HAP-1 (cell line): ENCODE measurements around the gene DNM2.

ENCODE experiments used
- DNase-seq, 2 experiments: peaks; one replicate each; pipeline ENCODE4 v3.0.0-alpha.2; 2016 to 2020; ENCODE audit warnings: low spot score in 2 of 2
- H3K27me3 ChIP-seq: fragments of 250-450 bp; sonication (Bioruptor Pico); 2 replicates; pipeline ENCODE4 v1.5.1; 2020; ENCODE audit warnings: low read depth, mild to moderate bottlenecking, moderate library complexity
- H3K36me3 ChIP-seq: fragments of 250-450 bp; sonication (Bioruptor Pico); replicated peaks from 2 replicates; pipeline ENCODE4 v1.5.1; 2020; ENCODE audit warnings: mild to moderate bottlenecking
- H3K4me1 ChIP-seq: fragments of 250-450 bp; sonication (Bioruptor Pico); 2 replicates; pipeline ENCODE4 v1.5.1; 2020; ENCODE audit warnings: mild to moderate bottlenecking
- H3K4me3 ChIP-seq: fragments of 250-450 bp; sonication (Bioruptor Pico); 2 replicates; pipeline ENCODE4 v1.5.1; 2020; ENCODE audit warnings: mild to moderate bottlenecking, moderate library complexity
- H3K9me3 ChIP-seq: fragments of 250-450 bp; sonication (Bioruptor Pico); 2 replicates; pipeline ENCODE4 v1.5.1; 2020; ENCODE audit warnings: mild to moderate bottlenecking, moderate library complexity
- in situ Hi-C: fragments of 300-500 bp; cut with MboI; formaldehyde crosslinking; loops from 3 replicates; pipeline ENCODE4 v1.14.3; 2020; ENCODE audit warnings: low sequenced_read_pairs, inconsistent platforms, mixed read lengths

The DNM2 gene

DNA sequence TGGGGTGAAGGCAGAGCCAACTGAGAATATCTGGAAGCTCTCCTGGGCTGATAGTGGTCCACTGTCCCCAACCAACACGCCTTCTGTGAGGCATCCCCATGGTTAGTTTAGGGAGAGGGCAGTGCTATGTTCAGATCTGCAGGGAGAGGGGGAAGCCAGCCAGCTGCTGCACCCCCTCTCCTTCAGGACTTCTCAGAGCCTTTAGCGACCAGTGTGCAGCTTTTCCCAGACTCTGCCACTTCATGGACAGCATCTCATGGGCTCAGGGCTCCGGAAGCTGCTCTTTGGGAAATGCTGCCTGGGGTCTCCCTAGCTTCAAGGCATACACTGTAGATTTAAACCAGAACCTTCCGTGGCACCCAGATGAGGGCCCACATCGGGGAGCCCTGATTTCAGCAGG is 84.6 kb downstream of the DNM2 start:
- Histone ChIP-seq H3K9me3 (no peaks in the 10 kb centered on the region), H3K36me3 (peaks cover 29% of the 10 kb centered on the region), H3K4me3 (no peak overlapping the region), H3K4me1 (no peaks in the 10 kb centered on the region), H3K27me3 (no peaks in the 10 kb centered on the region)
- in situ Hi-C loops: no loop called here
- no peak for DNase-seq

DNA sequence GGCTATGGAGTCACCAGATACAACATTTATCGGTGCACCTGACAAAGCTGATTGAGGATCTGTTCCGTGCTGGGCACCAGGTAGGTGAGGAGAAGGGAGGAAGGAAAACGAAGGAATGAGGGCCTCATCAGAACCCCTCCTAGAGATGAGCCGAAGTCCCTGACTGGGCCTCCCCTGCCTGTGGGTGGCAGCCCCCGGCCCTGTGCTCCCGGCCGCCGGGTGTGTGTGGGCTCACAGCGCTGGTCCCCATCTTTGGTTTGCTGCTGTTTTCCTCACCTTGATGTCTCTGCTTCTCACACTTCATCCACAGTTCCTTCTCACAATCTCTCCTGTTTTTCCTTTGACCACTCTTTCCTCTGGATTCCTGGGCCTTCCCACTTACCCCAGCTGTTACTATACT is 85.4 kb downstream of the DNM2 start:
- H3K4me3 ChIP-seq: no peak overlapping the region
- H3K9me3 ChIP-seq: no peaks in the 10 kb centered on the region
- in situ Hi-C loops: no loop called here
- H3K36me3 ChIP-seq: peaks cover 29% of the 10 kb centered on the region
- H3K4me1 ChIP-seq: no peaks in the 10 kb centered on the region
- no peaks in the 10 kb centered on the region for H3K27me3 ChIP-seq
- no peak for DNase-seq

DNA sequence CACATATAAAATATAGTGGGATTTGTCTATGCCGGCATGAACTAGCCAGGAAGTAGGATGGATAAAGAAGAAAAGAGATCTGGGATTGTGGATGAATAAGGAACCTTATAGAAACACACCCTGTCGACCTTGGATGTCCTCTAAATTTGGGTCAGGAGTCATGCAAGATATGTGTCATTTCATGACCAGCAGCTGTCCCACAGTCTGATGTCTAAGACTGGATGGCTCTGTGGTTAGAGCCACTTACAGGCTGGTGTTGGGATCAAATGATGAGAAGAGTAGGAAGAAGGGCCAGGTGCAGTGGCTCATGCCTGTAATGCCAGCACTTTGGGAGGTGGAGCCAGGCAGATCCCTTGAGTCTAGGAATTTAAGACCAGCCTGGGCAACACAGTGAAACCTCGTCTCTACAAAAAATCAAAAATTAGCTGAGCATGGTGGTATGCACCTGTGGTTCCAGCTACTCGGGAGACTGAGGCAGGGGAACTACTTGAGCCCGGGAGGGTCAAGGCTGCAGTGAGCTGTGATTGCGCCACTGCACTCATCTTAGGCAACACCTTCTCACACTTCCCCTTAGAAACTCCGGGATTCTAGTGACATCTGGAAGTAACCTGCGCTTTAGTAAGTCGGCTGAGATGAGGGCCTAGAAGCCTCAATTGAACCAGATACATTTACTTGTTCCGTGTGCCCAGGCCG is 87.3 kb downstream of the DNM2 start:
- Histone ChIP-seq H3K9me3 (no peaks in the 10 kb centered on the region), H3K4me1 (no peaks in the 10 kb centered on the region), H3K36me3 (peaks cover 32% of the 10 kb centered on the region), H3K4me3 (no peak overlapping the region), H3K27me3 (no peaks in the 10 kb centered on the region)
- DNase-seq: no peak
- in situ Hi-C loops: no loop called here

DNA sequence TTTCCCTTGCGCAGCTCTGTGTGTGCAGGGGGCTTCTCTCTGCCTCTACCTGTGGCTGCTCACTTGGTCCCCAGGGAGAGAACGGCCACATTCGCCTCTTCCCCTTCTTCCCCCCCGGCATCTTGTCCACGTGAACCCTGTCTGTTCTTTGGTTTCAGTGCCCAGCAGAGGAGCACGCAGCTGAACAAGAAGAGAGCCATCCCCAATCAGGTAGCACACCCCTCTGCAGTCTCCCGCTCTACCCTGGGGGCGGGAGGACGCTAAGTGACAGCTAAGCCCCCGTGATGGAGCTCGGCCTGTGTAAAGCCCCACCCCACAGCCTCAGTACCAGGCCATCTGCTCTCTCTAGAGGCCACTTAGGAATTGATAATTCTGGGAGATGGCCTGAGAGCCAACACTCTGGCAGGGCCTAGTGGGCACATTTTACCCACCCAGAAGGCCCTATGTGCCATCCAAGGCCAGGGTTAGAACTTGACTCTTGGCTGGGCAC is 87.9 kb downstream of the DNM2 start:
- Histone ChIP-seq H3K9me3 (no peaks in the 10 kb centered on the region), H3K4me3 (no peak overlapping the region), H3K4me1 (no peaks in the 10 kb centered on the region), H3K27me3 (no peaks in the 10 kb centered on the region), H3K36me3 (peaks cover 27% of the 10 kb centered on the region)
- no peak for DNase-seq
- in situ Hi-C loops: no loop called here

DNA sequence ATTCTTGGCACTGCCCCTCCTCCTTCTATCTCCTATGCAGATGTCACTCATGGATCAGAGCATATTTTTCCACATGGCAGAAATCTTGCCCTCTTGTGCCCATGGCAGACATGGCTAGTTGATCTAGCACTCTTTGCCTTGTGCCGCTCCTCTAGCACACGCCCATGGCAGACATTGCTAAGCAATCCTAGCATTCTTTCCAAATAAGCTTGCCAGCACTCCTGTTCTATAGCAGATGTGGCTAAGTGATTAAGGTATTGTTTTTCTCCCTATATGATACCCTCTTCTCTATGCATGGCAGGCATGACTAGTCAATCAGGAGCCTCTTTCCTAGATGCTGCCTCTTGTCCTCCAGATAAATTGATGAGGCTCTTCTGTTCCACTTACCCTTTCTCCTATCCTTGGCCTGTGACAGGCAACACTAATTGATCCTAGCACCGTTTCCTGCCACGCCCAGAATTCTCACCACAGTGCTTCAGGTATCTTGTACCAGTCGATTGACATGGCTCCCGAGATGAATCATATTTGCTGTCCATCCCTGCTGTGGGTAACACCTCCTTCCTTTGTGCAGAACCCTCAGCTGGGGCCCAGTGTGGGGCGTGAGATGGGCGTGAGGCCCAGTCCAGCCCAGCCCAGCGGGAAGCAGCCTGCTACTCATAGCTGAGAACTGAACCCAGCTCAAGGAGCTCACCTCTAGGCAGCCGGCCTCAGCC is 91.2 kb downstream of the DNM2 start:
- in situ Hi-C loops: no loop called here
- no peak for DNase-seq
- H3K36me3 ChIP-seq: peaks cover 10% of the 10 kb centered on the region
- H3K9me3 ChIP-seq: no peaks in the 10 kb centered on the region
- H3K27me3 ChIP-seq: no peaks in the 10 kb centered on the region
- no peaks in the 10 kb centered on the region for H3K4me1 ChIP-seq
- no peak overlapping the region for H3K4me3 ChIP-seq

DNA sequence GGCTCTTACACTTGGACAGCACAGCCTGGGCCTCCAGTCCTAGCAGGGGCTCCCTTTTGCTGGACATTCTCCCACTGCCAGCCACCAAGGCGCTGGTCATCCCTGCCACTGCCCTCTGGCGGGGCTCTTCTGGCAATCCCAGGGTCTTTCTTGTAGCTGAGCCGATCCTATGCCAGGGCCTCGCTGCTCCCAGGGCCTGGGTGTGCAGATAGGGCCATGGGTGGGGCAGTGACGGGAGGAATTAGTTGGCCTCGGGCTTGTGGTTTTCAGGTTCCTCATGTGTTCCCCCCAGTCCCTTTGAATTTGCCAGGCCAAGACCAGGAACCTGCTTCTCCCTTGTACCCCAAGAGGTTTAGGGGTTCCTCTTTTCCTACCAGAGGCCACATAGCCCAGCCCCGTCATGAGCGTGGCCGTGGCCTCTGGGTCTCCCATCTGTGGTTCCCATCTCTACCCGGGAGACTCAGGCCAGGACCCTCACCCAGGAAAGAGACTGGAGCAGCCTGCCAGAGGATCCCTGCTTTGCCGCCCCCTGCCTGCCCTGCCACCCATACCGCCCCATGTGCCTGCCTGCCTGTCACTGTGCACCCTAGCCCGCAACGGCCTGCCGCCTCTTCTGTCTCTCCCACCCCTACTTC is 91.9 kb downstream of the DNM2 start:
- Histone ChIP-seq H3K9me3 (no peaks in the 10 kb centered on the region), H3K27me3 (no peaks in the 10 kb centered on the region), H3K4me1 (no peaks in the 10 kb centered on the region), H3K4me3 (no peak overlapping the region), H3K36me3 (peaks cover 15% of the 10 kb centered on the region)
- no peak for DNase-seq
- in situ Hi-C loops: no loop called here

DNA sequence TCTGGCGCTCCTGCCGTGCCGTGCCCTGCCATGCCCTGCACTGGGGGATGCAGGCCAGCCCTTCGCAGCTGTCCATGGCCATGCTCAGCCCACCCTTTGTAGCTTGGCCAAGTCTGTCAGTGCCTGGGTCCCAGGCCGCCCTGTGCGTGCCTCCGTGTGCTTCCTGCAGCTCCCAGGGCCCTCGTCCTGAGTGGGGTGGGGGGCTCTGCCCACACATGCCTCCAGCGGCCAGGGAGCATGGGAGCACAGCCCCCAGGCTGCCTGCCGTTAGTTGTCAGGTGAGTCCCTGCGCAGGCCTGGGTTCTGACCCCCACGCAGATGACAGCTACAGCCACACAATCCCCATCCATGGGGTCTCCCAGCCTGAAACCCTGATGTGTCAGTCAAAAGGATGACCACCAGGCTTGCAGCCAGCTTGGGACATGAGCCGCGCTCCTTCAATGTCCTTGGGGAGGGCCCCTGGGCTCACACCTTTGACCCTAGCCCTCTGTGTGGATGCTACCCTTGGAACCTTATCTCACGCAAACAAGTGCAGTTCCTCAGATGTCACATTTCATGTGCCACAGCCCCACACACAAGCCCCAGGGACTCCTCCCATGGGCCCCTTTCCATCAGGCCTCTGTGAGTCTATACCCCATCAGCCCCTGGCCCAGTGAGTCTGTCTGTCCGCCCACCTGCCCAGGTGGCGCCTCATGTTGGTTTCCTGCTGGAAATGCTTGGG is 93.7 kb downstream of the DNM2 start:
- peaks cover 10% of the 10 kb centered on the region for H3K36me3 ChIP-seq

DNA sequence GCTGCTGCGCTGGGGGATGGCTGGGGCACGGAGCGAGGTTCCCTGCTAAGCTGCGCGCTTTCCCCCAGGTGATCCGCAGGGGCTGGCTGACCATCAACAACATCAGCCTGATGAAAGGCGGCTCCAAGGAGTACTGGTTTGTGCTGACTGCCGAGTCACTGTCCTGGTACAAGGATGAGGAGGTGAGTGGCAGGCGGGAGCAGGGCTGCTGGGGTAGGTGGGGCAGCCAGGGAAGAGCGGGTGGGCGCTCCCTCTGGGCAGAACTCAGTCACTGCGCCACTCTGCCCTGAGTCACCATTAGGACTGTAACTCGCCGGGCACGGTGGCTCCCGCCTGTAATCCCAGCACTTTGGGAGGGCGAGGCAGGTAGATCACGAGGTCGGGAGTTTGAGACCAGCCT is 94.3 kb downstream of the DNM2 start:
- Histone ChIP-seq H3K27me3 (no peaks in the 10 kb centered on the region), H3K9me3 (no peaks in the 10 kb centered on the region), H3K36me3 (peaks cover 10% of the 10 kb centered on the region), H3K4me1 (no peaks in the 10 kb centered on the region), H3K4me3 (no peak overlapping the region)
- DNase-seq: no peak
- in situ Hi-C loops: no loop called here

More for the DNA sequence above, 93.7 kb downstream of the DNM2 start:
- Histone ChIP-seq H3K4me3 (no peak overlapping the region), H3K27me3 (no peaks in the 10 kb centered on the region), H3K9me3 (no peaks in the 10 kb centered on the region), H3K4me1 (no peaks in the 10 kb centered on the region)
- DNase-seq: no peak
- in situ Hi-C loops: no loop called here

DNA sequence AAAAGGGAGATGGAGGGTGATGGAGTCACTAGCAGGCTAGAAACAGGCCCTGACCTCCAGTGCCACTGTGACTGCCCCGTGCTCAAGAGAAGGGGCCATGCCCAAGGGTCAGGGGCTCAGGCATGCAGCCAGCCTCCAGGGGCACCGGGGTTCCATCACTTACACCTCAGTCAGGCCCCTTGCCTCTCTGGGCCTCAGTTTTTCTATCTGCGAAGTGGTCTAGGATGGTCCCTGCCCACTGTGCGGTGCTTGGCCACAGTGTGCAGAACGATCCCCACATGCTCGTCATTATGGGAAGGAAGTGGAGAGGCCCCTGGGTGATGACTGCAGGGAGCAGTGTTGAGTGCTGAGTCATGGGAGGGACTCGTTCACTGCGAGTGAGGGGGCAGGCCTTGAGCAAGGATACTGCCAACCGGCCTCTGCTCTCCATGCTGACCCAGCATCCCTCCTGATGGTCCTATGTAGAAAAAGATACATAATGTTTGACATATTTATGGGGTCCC is 95.1 kb downstream of the DNM2 start:
- in situ Hi-C loops: no loop called here
- Histone ChIP-seq H3K36me3 (peaks cover 10% of the 10 kb centered on the region), H3K9me3 (no peaks in the 10 kb centered on the region), H3K4me1 (no peaks in the 10 kb centered on the region), H3K27me3 (no peaks in the 10 kb centered on the region), H3K4me3 (no peak overlapping the region)
- no peak for DNase-seq

DNA sequence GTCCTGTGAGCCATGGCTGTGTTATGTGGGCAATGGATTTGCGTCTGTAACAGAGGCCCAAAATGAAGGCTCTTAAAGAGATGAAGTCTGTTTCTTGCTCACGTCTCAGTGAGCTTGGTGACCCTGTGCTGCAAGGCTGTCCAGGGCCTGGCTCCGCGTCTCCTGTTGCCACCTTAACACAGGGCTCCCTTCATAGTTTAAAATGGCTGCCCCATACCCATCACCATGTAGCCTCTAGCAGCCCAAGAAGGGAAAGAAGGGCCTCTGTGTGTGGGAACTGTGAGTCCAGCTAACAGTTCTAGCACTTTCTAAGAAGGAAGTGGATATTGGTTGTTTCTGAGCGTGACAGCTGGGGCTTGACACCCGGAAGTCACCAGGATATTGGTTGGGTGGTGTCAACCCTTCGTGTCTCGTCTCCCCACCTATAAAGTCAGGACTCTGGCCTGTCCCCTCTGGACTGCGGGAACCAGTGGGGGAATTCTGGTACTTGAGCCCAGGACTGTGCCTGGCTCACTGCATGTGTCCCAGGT is 97.2 kb downstream of the DNM2 start:
- in situ Hi-C loops: no loop called here
- Histone ChIP-seq H3K4me1 (no peaks in the 10 kb centered on the region), H3K27me3 (no peaks in the 10 kb centered on the region), H3K4me3 (no peak overlapping the region), H3K36me3 (peaks cover 13% of the 10 kb centered on the region), H3K9me3 (no peaks in the 10 kb centered on the region)
- no peak for DNase-seq

DNA sequence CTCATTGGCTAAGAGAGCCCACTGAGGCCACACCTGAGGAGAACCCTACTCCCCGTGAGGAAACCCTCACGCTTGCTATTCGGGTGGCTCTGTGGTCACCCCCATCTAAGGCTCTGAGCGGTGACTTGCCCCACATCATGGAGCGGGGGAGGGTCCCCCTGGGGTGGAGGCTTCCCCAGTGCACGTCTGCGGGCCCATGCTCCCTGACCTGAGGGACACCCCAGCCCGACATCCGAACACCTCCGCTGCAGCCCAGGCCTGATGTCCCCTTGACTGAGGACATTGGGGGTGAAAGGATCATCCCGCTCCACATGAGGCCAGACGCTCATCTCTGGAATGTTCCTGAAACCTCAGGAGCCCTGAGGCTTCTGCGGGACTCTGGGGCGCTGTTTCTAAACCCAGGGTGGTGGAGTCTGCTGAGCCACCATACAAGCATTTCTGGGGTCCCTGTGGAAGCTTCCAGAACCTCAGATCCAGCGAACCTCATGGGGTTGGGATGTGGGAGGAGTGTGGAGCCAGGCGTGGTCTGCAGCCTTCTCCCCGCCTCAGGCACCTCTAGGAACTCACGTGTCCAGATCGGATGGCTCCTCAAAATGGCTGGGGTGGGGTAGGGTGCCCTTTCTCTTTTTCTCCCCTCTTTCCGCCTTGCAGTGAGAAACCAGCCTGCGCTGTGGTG is 98.2 kb downstream of the DNM2 start:
- peaks cover 21% of the 10 kb centered on the region for H3K36me3 ChIP-seq
- H3K4me3 ChIP-seq: no peak overlapping the region
- in situ Hi-C loops: no loop called here
- H3K27me3 ChIP-seq: no peaks in the 10 kb centered on the region
- no peak for DNase-seq
- H3K9me3 ChIP-seq: no peaks in the 10 kb centered on the region
- H3K4me1 ChIP-seq: no peaks in the 10 kb centered on the region

DNA sequence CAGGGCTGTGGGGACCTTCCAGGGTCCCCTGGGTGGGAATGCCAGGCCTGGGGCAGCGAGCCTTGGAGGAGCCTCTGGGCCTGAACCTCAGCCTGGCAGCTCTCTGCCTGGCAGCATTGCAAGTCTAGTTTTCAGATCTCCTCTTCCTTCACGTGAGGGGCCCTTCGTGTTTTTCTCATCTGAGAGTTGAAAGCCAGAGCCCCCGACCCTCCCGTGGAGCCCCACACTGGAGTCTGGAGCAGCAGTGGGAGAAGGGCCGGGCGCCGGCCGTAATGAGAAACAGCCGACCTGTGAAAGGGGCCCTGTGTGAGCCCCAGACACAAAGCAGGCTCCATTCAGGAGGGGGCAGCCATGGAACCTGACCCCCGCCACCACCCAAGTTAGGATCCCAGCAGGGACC is 98.8 kb downstream of the DNM2 start:
- no peak for DNase-seq
- H3K27me3 ChIP-seq: no peaks in the 10 kb centered on the region
- in situ Hi-C loops: no loop called here
- no peaks in the 10 kb centered on the region for H3K9me3 ChIP-seq
- no peaks in the 10 kb centered on the region for H3K4me1 ChIP-seq
- peaks cover 27% of the 10 kb centered on the region for H3K36me3 ChIP-seq
- no peak overlapping the region for H3K4me3 ChIP-seq
